22Rv1 (cell line): ENCODE measurements around the gene FOXR1.

ENCODE experiments used
- ZFX ChIP-seq: fragments of 450-650 bp; IDR thresholded peaks from 2 replicates; pipeline ENCODE4 v1.6.1; 2017; ENCODE audit warnings: antibody characterized with exemption, borderline replicate concordance
- TF ChIP-seq, protein P1 (sequence below): fragments of 450-650 bp; IDR thresholded peaks from 2 replicates; pipeline ENCODE4 v1.5.1; 2017; ENCODE audit warnings: mild to moderate bottlenecking

DNA sequence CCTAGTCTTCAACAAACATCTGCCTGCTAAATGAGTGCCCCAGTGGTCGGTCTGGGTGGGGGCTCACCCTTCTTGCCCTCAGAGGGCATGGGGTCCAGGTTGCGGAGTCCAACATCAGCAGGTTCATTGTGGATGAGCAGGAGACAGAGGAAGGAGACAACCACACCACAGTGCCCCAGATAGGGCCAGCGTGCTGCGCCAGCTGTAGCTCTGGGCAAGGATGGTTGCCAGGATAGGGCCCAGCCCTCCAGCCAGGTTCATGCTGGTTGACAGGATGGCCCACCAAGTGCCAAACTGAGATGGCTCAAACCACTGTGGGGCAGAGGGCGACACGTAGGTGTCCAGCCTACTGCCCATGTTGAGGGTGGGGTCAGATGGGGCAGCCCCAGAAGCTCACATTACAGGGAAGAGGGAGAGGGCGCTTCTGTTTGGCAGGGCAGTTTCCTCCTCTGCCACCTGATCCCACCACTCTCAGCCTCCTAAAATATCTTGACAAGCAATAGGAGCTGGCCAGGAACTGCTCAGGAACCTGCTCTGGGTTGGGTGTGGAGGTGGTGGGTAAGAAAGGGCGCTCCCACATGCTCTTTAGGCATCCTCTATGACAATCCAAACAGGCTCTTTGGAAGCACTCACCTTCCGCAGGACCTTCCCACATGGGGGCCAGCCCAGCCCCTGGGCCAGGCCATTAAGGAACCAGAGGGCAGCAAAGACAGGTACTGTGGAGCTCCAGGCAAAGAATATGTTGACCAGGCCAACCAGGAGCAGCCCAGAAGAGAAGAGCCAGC is 56.2 kb downstream of the FOXR1 start:
- TF ChIP-seq, protein P1, sequence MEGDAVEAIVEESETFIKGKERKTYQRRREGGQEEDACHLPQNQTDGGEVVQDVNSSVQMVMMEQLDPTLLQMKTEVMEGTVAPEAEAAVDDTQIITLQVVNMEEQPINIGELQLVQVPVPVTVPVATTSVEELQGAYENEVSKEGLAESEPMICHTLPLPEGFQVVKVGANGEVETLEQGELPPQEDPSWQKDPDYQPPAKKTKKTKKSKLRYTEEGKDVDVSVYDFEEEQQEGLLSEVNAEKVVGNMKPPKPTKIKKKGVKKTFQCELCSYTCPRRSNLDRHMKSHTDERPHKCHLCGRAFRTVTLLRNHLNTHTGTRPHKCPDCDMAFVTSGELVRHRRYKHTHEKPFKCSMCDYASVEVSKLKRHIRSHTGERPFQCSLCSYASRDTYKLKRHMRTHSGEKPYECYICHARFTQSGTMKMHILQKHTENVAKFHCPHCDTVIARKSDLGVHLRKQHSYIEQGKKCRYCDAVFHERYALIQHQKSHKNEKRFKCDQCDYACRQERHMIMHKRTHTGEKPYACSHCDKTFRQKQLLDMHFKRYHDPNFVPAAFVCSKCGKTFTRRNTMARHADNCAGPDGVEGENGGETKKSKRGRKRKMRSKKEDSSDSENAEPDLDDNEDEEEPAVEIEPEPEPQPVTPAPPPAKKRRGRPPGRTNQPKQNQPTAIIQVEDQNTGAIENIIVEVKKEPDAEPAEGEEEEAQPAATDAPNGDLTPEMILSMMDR: no peak
- no peak for TF ChIP-seq ZFX
